ENCODE measurements around the gene ZNF80. TPM values are rescaled to one million over a fixed set of nuclear protein-coding genes. Genes with fewer than 3 reads are reported as not detected.

Gene ZNF80
- total RNA-seq, 1 donor from 2014 or later: not detected

- DNase-seq (ENCODE audit: low read depth): no peak
- H3K27me3 ChIP-seq (ENCODE audit: control insufficient read depth, insufficient read depth, low read length): no peaks in the 10 kb centered on the region
- no peaks in the 10 kb centered on the region for H3K36me3 ChIP-seq (ENCODE audit: control insufficient read depth, insufficient read depth, low read length)
- no peak for FAIRE-seq
- TF ChIP-seq CTCF (IDR thresholded peaks at IDR 0.05; ENCODE audit: insufficient read depth, low read length, severe bottlenecking): no peak
- H3K4me3 ChIP-seq (ENCODE audit: low read depth, low read length): no peak overlapping the region
Measured at GRCh38 chr3:114226313-114226712, 11.1 kb downstream of the ZNF80 start.

GRCh38 chr3:114223143-114223542, 14.2 kb downstream of the ZNF80 start:
- no peak for FAIRE-seq
- no peak for TF ChIP-seq CTCF (IDR thresholded peaks at IDR 0.05; ENCODE audit: insufficient read depth, low read length, severe bottlenecking)

DNA sequence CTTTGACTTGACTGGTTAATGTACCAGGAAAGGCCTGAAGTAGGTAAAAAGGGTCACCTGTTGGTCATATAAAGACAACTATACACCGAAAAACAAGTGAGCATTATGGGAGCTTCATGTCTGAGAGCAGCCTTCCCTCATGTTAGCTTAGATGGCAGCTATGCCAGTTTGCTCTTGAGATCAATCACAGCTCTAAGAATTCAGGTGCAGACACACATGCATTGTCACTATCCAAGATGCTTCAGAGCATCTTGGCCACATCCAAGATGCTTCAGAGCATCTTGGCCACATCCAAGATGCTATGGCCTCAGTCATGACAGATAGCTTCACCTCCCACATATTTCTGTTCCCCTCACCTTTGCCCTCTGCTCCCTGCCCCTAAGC, 15.5 kb downstream of the ZNF80 start:
- no peak overlapping the region for H3K4me3 ChIP-seq (ENCODE audit: low read depth, low read length)
- TF ChIP-seq CTCF (IDR thresholded peaks at IDR 0.05; ENCODE audit: insufficient read depth, low read length, severe bottlenecking): no peak
- no peak for DNase-seq (ENCODE audit: low read depth)
- FAIRE-seq: no peak
- H3K36me3 ChIP-seq (ENCODE audit: control insufficient read depth, insufficient read depth, low read length): no peaks in the 10 kb centered on the region
- no peaks in the 10 kb centered on the region for H3K27me3 ChIP-seq (ENCODE audit: control insufficient read depth, insufficient read depth, low read length)

More at GRCh38 chr3:114223143-114223542, 14.2 kb downstream of the ZNF80 start:
- H3K27me3 ChIP-seq (ENCODE audit: control insufficient read depth, insufficient read depth, low read length): no peaks in the 10 kb centered on the region
- H3K4me3 ChIP-seq (ENCODE audit: low read depth, low read length): no peak overlapping the region
- no peaks in the 10 kb centered on the region for H3K36me3 ChIP-seq (ENCODE audit: control insufficient read depth, insufficient read depth, low read length)
- DNase-seq (ENCODE audit: low read depth): no peak

GRCh38 chr3:114221165-114221880, 16.1 kb downstream of the ZNF80 start:
- Histone ChIP-seq H3K36me3 (ENCODE audit: control insufficient read depth, insufficient read depth, low read length) (no peaks in the 10 kb centered on the region), H3K4me3 (ENCODE audit: low read depth, low read length) (no peak overlapping the region), H3K27me3 (ENCODE audit: control insufficient read depth, insufficient read depth, low read length) (no peaks in the 10 kb centered on the region)
- no peak for TF ChIP-seq CTCF (IDR thresholded peaks at IDR 0.05; ENCODE audit: insufficient read depth, low read length, severe bottlenecking)
- FAIRE-seq: no peak
- no peak for DNase-seq (ENCODE audit: low read depth)

DNA sequence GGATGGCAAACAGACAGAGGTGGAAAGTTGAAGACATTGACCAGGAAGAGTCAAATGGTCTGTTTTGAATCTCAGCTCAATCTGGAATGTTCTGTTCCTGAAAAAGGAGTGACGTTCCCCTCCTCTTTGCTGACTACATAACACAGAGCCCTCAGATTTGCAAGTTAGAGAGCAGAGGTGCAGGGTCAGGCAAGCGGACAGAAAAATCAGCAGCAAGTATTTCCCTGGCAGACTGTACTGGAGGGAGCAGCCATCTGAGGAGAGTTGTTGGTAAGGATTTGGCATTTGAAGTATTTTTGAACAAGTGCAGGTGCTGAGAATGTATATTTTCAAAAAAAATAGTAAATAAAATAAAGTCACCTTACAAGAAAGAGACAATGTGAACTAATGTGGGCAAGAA, 17.6 kb downstream of the ZNF80 start:
- H3K27me3 ChIP-seq (ENCODE audit: control insufficient read depth, insufficient read depth, low read length): no peaks in the 10 kb centered on the region
- DNase-seq (ENCODE audit: low read depth) (no peak), FAIRE-seq (no peak)
- no peak for TF ChIP-seq CTCF (IDR thresholded peaks at IDR 0.05; ENCODE audit: insufficient read depth, low read length, severe bottlenecking)
- H3K36me3 ChIP-seq (ENCODE audit: control insufficient read depth, insufficient read depth, low read length): no peaks in the 10 kb centered on the region
- H3K4me3 ChIP-seq (ENCODE audit: low read depth, low read length): no peak overlapping the region
